ENCODE data around the gene HES5. TPM values are rescaled to one million over a fixed set of nuclear protein-coding genes. Genes with fewer than 3 reads are reported as not detected.

Gene HES5
- total and polyA plus RNA-seq, 2 of the 13 experiments (the other 11 are each of a cell fraction or from before 2014, with no cell fraction given): not detected

DNA sequence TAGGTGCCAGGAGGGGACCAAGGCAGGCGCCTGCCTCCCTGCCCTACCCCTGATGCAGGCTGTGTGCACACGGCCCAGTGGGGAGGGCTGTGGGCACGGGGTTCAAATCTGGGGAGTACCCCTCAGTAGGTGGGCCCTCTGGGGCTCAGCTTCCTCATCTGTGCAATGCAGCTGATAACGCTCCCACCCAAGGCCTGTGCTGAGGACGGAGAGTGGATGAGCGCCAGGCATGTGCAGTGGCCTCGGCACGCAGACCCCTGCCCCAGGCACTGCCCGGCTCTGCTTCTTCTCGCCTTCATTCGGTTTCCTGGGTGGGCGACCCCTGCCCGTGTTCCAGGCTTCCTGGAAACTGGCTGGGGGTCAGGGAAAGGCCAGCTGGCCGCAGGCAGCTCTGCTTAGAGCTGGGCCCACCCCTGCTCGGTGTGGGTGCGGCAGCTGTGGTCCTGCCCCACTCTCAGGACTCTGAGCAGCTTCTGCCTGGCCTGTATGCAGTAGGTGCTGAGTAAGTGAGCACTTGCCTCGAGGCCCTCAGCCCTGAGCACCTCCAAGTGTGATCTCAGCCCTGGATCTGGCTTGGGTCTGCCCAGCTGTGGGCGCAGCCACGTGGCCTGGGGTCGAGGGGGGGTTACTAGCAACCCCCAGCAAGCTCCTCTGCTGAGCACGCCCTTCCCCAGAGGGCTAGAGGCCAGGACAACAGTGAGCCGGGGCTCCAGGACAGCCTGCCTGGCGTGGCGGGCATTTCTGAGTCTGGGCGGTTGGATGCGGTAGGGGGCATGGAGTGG, 14.2 kb upstream of the HES5 start (continued):
- TF ChIP-seq POLR2A (IDR thresholded peaks at IDR 0.05; ENCODE audit: insufficient read depth in 1 of 2, low read depth in 2 of 2, low read length in 2 of 2): no peak
- no peak for TF ChIP-seq ZFP90 (CRISPR knock-in tag; IDR thresholded peaks at IDR 0.05; ENCODE audit: borderline replicate concordance)
- TF ChIP-seq NR2F6 (IDR thresholded peaks at IDR 0.05): no peak
- no peak for TF ChIP-seq NR2F6 (CRISPR knock-in tag; IDR thresholded peaks at IDR 0.05)
- TF ChIP-seq, protein P1, sequence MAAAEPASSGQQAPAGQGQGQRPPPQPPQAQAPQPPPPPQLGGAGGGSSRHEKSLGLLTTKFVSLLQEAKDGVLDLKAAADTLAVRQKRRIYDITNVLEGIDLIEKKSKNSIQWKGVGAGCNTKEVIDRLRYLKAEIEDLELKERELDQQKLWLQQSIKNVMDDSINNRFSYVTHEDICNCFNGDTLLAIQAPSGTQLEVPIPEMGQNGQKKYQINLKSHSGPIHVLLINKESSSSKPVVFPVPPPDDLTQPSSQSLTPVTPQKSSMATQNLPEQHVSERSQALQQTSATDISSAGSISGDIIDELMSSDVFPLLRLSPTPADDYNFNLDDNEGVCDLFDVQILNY (CRISPR knock-in tag; conservative IDR thresholded peaks at IDR 0.05): no peak
- no peak for TF ChIP-seq HDAC6 (IDR thresholded peaks at IDR 0.05; ENCODE audit: low read depth, low read length)
- 0 out of 2 replicates have a peak, but pooled peaks have one; percentile 30 for TF ChIP-seq HNRNPL (IDR thresholded peaks at IDR 0.05; ENCODE audit: low read depth, low read length)
- TF ChIP-seq, protein P2, sequence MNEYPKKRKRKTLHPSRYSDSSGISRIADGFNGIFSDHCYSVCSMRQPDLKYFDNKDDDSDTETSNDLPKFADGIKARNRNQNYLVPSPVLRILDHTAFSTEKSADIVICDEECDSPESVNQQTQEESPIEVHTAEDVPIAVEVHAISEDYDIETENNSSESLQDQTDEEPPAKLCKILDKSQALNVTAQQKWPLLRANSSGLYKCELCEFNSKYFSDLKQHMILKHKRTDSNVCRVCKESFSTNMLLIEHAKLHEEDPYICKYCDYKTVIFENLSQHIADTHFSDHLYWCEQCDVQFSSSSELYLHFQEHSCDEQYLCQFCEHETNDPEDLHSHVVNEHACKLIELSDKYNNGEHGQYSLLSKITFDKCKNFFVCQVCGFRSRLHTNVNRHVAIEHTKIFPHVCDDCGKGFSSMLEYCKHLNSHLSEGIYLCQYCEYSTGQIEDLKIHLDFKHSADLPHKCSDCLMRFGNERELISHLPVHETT (CRISPR knock-in tag; conservative IDR thresholded peaks at IDR 0.05): no peak
- no peak for TF ChIP-seq FLYWCH1 (CRISPR knock-in tag; IDR thresholded peaks at IDR 0.05)
- no peak for TF ChIP-seq HDAC1 (CRISPR knock-in tag; IDR thresholded peaks at IDR 0.05)
- TF ChIP-seq SNAI1 (CRISPR knock-in tag; IDR thresholded peaks at IDR 0.05; ENCODE audit: borderline replicate concordance): no peak
- no peak for TF ChIP-seq PHF21A (CRISPR knock-in tag; IDR thresholded peaks at IDR 0.05)
- TF ChIP-seq, protein P3, sequence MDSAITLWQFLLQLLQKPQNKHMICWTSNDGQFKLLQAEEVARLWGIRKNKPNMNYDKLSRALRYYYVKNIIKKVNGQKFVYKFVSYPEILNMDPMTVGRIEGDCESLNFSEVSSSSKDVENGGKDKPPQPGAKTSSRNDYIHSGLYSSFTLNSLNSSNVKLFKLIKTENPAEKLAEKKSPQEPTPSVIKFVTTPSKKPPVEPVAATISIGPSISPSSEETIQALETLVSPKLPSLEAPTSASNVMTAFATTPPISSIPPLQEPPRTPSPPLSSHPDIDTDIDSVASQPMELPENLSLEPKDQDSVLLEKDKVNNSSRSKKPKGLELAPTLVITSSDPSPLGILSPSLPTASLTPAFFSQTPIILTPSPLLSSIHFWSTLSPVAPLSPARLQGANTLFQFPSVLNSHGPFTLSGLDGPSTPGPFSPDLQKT (CRISPR knock-in tag; IDR thresholded peaks at IDR 0.05; ENCODE audit: borderline replicate concordance): no peak
- TF ChIP-seq, protein P4, sequence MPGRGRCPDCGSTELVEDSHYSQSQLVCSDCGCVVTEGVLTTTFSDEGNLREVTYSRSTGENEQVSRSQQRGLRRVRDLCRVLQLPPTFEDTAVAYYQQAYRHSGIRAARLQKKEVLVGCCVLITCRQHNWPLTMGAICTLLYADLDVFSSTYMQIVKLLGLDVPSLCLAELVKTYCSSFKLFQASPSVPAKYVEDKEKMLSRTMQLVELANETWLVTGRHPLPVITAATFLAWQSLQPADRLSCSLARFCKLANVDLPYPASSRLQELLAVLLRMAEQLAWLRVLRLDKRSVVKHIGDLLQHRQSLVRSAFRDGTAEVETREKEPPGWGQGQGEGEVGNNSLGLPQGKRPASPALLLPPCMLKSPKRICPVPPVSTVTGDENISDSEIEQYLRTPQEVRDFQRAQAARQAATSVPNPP (CRISPR knock-in tag; IDR thresholded peaks at IDR 0.05): no peak
- TF ChIP-seq DMAP1 (CRISPR knock-in tag; IDR thresholded peaks at IDR 0.05): 0 out of 2 replicates have a peak, but pooled peaks have one; percentile 14
- no peak for TF ChIP-seq STAG1 (CRISPR knock-in tag; IDR thresholded peaks at IDR 0.05)
- TF ChIP-seq FOXC1 (CRISPR knock-in tag; IDR thresholded peaks at IDR 0.05; ENCODE audit: borderline replicate concordance): 0 out of 2 replicates have a peak, but pooled peaks have one; percentile 11
- no peak for TF ChIP-seq JDP2 (CRISPR knock-in tag; IDR thresholded peaks at IDR 0.05; ENCODE audit: borderline replicate concordance)
- 0 out of 2 replicates have a peak, but pooled peaks have one; percentile 7 for TF ChIP-seq RXRA (CRISPR knock-in tag; IDR thresholded peaks at IDR 0.05)
- TF ChIP-seq, protein P5, sequence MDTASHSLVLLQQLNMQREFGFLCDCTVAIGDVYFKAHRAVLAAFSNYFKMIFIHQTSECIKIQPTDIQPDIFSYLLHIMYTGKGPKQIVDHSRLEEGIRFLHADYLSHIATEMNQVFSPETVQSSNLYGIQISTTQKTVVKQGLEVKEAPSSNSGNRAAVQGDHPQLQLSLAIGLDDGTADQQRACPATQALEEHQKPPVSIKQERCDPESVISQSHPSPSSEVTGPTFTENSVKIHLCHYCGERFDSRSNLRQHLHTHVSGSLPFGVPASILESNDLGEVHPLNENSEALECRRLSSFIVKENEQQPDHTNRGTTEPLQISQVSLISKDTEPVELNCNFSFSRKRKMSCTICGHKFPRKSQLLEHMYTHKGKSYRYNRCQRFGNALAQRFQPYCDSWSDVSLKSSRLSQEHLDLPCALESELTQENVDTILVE (CRISPR knock-in tag; IDR thresholded peaks at IDR 0.05): no peak
- TF ChIP-seq ZNF570 (CRISPR knock-in tag; IDR thresholded peaks at IDR 0.05; ENCODE audit: borderline replicate concordance): no peak
- TF ChIP-seq TCF7 (IDR thresholded peaks at IDR 0.05; ENCODE audit: low read depth): no peak
- no peak for TF ChIP-seq YY1 (IDR thresholded peaks at IDR 0.05; ENCODE audit: insufficient read depth, insufficient replicate concordance, low read depth, low read length)
- no peak for TF ChIP-seq ZNF792 (CRISPR knock-in tag; IDR thresholded peaks at IDR 0.05)
- TF ChIP-seq, protein P6, sequence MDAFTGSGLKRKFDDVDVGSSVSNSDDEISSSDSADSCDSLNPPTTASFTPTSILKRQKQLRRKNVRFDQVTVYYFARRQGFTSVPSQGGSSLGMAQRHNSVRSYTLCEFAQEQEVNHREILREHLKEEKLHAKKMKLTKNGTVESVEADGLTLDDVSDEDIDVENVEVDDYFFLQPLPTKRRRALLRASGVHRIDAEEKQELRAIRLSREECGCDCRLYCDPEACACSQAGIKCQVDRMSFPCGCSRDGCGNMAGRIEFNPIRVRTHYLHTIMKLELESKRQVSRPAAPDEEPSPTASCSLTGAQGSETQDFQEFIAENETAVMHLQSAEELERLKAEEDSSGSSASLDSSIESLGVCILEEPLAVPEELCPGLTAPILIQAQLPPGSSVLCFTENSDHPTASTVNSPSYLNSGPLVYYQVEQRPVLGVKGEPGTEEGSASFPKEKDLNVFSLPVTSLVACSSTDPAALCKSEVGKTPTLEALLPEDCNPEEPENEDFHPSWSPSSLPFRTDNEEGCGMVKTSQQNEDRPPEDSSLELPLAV (CRISPR knock-in tag; conservative IDR thresholded peaks at IDR 0.05; ENCODE audit: low read depth): no peak

Data from HepG2 (cell line).